ENCODE results near the gene MMS22L.

GRCh38 chr6:97218912-97219311 lies 64.1 kb downstream of the MMS22L start:
- TF ChIP-seq CTCF (conservative IDR thresholded peaks at IDR 0.05; ENCODE audit: low read depth, low read length) (no peak), RAD21 (IDR thresholded peaks at IDR 0.05; ENCODE audit: low read length) (no peak), USF2 (IDR thresholded peaks at IDR 0.05; ENCODE audit: low read depth, low read length) (no peak), CEBPB (IDR thresholded peaks at IDR 0.05; ENCODE audit: low read depth, low read length) (no peak), MAZ (IDR thresholded peaks at IDR 0.05; ENCODE audit: borderline replicate concordance, low read depth, low read length) (no peak), MAFK (IDR thresholded peaks at IDR 0.05; ENCODE audit: low read depth, low read length) (no peak), POLR2A (IDR thresholded peaks at IDR 0.05; ENCODE audit: low read depth, low read length) (no peak), MXI1 (IDR thresholded peaks at IDR 0.05; ENCODE audit: borderline replicate concordance, low read depth, low read length) (no peak), NFE2L2 (IDR thresholded peaks at IDR 0.05; ENCODE audit: low read depth, low read length) (no peak)
